ENCODE results near the gene LRRC18.

DNA sequence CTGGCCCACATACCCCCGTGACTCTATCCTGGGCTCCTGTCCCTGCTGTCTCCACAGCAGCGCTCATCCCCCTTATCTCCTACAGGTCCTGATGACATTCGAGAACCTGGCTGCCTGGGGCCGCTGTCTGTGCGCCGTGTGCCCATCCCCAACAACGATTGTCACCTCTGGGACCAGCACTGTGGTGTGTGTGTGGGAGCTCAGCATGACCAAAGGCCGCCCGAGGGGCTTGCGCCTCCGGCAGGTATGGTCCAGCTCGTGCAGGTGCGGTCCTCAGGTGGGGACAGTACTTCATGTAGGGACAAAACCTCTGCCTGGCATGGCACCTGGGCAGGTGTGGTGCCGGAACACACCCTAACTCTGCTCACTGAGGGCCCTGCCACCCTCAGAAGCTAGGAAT lies 30.4 kb upstream of the LRRC18 start:
- TF ChIP-seq, protein P1, sequence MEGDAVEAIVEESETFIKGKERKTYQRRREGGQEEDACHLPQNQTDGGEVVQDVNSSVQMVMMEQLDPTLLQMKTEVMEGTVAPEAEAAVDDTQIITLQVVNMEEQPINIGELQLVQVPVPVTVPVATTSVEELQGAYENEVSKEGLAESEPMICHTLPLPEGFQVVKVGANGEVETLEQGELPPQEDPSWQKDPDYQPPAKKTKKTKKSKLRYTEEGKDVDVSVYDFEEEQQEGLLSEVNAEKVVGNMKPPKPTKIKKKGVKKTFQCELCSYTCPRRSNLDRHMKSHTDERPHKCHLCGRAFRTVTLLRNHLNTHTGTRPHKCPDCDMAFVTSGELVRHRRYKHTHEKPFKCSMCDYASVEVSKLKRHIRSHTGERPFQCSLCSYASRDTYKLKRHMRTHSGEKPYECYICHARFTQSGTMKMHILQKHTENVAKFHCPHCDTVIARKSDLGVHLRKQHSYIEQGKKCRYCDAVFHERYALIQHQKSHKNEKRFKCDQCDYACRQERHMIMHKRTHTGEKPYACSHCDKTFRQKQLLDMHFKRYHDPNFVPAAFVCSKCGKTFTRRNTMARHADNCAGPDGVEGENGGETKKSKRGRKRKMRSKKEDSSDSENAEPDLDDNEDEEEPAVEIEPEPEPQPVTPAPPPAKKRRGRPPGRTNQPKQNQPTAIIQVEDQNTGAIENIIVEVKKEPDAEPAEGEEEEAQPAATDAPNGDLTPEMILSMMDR (IDR thresholded peaks at IDR 0.05 in 2 of 3, conservative IDR thresholded peaks at IDR 0.05 in 1 of 3; ENCODE audit: insufficient read depth in 2 of 3, low read depth in 1 of 3, low read length in 3 of 3): no peak
- no peak for TF ChIP-seq HIVEP1 (CRISPR knock-in tag; IDR thresholded peaks at IDR 0.05)
- TF ChIP-seq FIP1L1 (IDR thresholded peaks at IDR 0.05; ENCODE audit: low read depth, low read length, poor library complexity, severe bottlenecking): no peak

Measured in K562 (cell line).